B cell (primary cell): ENCODE results near the gene STAG1.

ENCODE experiments used
- EZH2 ChIP-seq: IDR thresholded peaks from 2 replicates; pipeline ENCODE4 v1.6.1; 2012; ENCODE audit warnings: borderline replicate concordance, low read depth, mild to moderate bottlenecking, moderate library complexity, low read length; ENCODE audit not compliant: insufficient read depth, poor library complexity, severe bottlenecking
- TF ChIP-seq, protein P1 (sequence below): fragments of 200-600 bp; IDR thresholded peaks from one replicate; pipeline ENCODE4 v1.8.0; 2022; ENCODE audit warnings: antibody characterized with exemption, mild to moderate bottlenecking

DNA sequence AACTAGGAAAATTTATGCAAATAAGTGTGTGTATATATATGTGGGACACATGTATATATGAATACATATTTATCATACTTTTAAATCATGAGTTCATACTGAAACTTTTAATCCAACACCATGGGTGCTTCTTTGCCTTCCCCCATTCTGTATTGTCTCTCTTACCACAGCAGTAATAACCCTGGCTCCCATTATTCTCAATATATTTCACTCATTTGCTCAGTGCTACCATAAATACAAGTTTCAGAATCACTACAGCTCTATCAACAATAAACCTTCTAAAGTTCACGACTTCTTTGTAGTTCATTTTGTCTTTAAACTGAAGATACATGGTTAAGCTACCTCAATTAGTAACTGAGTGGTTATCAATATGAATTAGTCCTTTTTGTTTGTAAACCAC lies 419.9 kb downstream of the STAG1 start:
- TF ChIP-seq, protein P1, sequence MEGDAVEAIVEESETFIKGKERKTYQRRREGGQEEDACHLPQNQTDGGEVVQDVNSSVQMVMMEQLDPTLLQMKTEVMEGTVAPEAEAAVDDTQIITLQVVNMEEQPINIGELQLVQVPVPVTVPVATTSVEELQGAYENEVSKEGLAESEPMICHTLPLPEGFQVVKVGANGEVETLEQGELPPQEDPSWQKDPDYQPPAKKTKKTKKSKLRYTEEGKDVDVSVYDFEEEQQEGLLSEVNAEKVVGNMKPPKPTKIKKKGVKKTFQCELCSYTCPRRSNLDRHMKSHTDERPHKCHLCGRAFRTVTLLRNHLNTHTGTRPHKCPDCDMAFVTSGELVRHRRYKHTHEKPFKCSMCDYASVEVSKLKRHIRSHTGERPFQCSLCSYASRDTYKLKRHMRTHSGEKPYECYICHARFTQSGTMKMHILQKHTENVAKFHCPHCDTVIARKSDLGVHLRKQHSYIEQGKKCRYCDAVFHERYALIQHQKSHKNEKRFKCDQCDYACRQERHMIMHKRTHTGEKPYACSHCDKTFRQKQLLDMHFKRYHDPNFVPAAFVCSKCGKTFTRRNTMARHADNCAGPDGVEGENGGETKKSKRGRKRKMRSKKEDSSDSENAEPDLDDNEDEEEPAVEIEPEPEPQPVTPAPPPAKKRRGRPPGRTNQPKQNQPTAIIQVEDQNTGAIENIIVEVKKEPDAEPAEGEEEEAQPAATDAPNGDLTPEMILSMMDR = no peak
- TF ChIP-seq EZH2 = no peak
